Muscle of leg (tissue), 11 donors: ENCODE measurements around the gene FSTL4. TPM values are rescaled to one million over a fixed set of nuclear protein-coding genes. Genes with fewer than 3 reads are reported as not detected.
A peak's percentile ranks its signal among the peaks of the same experiment; 100 is the strongest.
"Not testable (repeated sequence)": the region's sequence is repeated elsewhere in the genome, so short reads cannot be mapped to it uniquely, and the experiment has no call there.

Experiments used
- DNase-seq: peaks from one replicate; pipeline ENCODE4 v3.0.0; 2013
- H3K27ac ChIP-seq: one replicate; pipeline ENCODE4 v1.5.1; 2013; ENCODE audit warnings: mild to moderate bottlenecking, low read length, control low read depth
- H3K27me3 ChIP-seq: one replicate; pipeline ENCODE4 v1.6.1; 2013; ENCODE audit warnings: low read length; ENCODE audit not compliant: control insufficient read depth, insufficient read depth
- H3K36me3 ChIP-seq: one replicate; pipeline ENCODE4 v1.6.1; 2013; ENCODE audit warnings: low read length; ENCODE audit not compliant: control insufficient read depth, insufficient read depth
- H3K4me1 ChIP-seq: one replicate; pipeline ENCODE4 v1.6.1; 2013; ENCODE audit warnings: low read length; ENCODE audit not compliant: control insufficient read depth, insufficient read depth
- H3K4me3 ChIP-seq: one replicate; pipeline ENCODE4 v1.5.1; 2013; ENCODE audit warnings: low read length, control low read depth
- H3K9me3 ChIP-seq: replicated peaks from 2 replicates; pipeline ENCODE4 v1.6.1; 2013; ENCODE audit warnings: low read depth, low read length; ENCODE audit not compliant: control insufficient read depth
- WGBS: methylation state at CpG from one replicate; pipeline ENCODE4 v1.1.5; 2013; ENCODE audit warnings: missing lambda C conversion rate; ENCODE audit not compliant: insufficient coverage; 5-methylcytosine and 5-hydroxymethylcytosine counted together
- polyA plus RNA-seq, 8 donors: library from polyadenylated mRNA; unstranded; fragments of 120-200 nt; gene quantifications; one replicate each; pipeline versions ENCODE4 v1.2.1 to v1.2.3, GENCODE V29; 2013; ENCODE audit warnings: inconsistent platforms in 1 of 8, low replicate concordance in 1 of 8; ENCODE audit not compliant: insufficient read length in 8 of 8, insufficient read depth in 1 of 8
- total RNA-seq: library from RNA; stranded (reverse); fragments of 120-200 nt; gene quantifications from one replicate; pipeline ENCODE4 v1.2.4, GENCODE V29; 2013

The FSTL4 gene
- total and polyA plus RNA-seq, 9 donors = 0.68 to 1.8 (median 1.3) TPM

DNA sequence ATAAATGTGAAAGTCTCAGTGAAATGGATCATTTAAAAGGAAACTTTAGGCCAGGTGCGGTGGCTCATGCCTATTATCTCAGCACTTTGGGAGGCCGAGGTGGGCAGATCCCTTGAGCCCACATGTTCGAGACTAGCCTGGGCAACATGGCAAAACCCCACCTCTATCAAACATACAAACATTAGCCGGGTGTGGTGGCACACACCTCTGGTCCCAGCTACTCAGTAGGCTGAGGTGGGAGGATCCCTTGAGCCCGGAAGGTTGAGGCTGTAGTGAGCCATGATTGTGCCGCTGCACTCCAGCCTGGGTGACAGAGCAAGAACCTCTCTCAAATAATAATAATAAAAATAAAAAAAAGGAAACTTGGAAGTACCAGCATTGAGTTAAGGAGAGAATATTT lies 384.4 kb downstream of the FSTL4 start:
- Histone ChIP-seq H3K9me3 (no peaks in the 10 kb centered on the region), H3K27ac (no peak overlapping the region), H3K36me3 (no peaks in the 10 kb centered on the region), H3K4me3 (no peak overlapping the region), H3K4me1 (no peaks in the 10 kb centered on the region), H3K27me3 (peaks cover 2% of the 10 kb centered on the region)
- WGBS = no CpG with 5 or more reads among the region's 6 CpGs
- DNase-seq = no peak

DNA sequence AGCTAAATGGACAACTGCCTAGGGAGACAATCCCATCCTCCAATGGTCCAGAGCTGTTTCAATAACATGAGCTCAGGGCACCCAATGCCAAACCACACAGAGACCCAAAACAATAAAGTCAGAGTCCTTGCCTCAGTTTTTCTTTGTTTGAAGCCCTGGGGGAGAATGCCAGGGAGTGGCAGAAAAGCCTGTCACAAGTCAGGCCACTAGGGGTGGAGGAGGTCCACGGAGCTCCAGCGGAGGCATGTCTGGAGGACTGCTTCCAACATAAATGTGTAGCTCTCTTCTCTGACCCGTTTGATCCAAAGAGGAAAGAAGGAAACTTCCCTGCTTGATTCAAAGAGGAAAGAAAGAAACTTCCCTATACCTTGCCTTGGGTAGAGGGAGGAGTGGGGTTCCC lies 385.3 kb downstream of the FSTL4 start:
- Histone ChIP-seq H3K27me3 (peaks cover 2% of the 10 kb centered on the region), H3K9me3 (no peaks in the 10 kb centered on the region), H3K36me3 (no peaks in the 10 kb centered on the region), H3K27ac (no peak overlapping the region), H3K4me3 (no peak overlapping the region), H3K4me1 (no peaks in the 10 kb centered on the region)
- DNase-seq = no peak
- no CpG with 5 or more reads among the region's 3 CpGs for WGBS

DNA sequence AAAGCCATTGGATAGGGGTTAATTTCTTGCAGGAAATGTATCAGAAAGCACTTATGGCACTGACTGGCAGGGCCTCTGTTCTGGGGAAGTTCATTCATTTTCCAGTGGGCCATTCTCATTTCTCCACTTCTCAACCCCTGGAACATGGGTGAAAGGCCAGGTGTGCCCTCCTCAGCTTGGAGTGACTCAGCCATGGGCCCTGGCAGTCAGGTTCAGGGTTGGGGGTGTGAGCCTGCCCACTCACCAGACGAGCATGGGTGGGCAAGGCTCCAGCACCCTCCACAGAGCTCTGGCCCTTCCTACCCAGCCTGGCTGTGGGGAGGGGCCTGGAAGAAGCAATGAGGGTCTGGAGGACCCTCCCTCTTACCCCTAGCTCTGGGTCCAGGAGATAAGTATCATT lies 386.2 kb downstream of the FSTL4 start:
- H3K27me3 ChIP-seq = peaks cover 2% of the 10 kb centered on the region
- no peaks in the 10 kb centered on the region for H3K36me3 ChIP-seq
- H3K27ac ChIP-seq = no peak overlapping the region
- H3K4me3 ChIP-seq = no peak overlapping the region
- no peaks in the 10 kb centered on the region for H3K9me3 ChIP-seq
- no CpG with 5 or more reads among the region's 1 CpG for WGBS
- no peaks in the 10 kb centered on the region for H3K4me1 ChIP-seq
- no peak for DNase-seq

DNA sequence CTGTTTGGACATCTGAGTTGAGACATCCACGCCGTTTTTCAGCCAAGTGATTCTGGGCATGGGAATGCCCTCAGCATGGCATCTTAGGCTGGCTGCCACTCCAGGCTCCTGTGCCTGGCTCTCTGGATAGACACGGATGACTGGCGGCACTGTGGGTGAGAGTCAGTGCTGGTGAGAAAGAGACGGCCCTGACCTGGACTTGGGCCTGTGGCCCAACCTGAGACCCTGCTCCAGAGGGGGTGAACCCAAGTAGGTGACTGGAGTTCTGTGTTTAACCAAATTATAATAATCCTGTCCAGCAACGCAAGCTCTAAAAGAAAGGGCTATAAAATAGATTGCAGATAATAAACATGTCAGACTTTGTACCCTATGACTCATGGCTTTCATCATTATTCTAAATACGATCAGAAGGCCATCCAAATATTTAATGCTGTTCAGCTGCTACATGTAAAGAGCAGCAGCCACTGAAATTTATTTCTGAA lies 386.6 kb downstream of the FSTL4 start:
- DNase-seq = no peak
- H3K4me1 ChIP-seq = no peaks in the 10 kb centered on the region
- no peaks in the 10 kb centered on the region for H3K9me3 ChIP-seq
- no peak overlapping the region for H3K27ac ChIP-seq
- H3K4me3 ChIP-seq = no peak overlapping the region
- 71% methylated on average over 5 of the region's 7 CpGs for WGBS
- no peaks in the 10 kb centered on the region for H3K36me3 ChIP-seq
- H3K27me3 ChIP-seq = peaks cover 2% of the 10 kb centered on the region

DNA sequence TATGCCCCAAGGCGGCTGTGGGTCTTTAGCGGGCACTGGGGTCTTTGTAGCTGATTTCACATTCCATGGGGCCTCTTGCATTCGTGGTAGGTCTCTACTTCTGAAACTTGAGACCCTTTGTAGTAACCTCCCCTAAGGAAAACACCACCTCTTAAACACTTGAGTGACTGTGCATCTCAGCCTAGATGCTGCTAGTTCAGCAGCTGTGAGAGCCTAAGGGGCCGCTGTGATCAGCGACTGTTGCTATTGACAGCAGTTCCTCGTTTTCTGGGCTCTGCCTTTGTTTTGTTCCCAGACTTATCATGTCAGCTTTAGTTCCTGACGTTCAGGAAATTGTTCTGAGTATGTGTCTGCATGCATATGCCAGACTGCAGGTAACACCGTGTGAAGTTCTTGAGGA lies 389.4 kb downstream of the FSTL4 start:
- Histone ChIP-seq H3K36me3 (no peaks in the 10 kb centered on the region), H3K4me1 (peaks cover 2% of the 10 kb centered on the region), H3K27me3 (peaks cover 2% of the 10 kb centered on the region), H3K27ac (no peak overlapping the region), H3K4me3 (no peak overlapping the region), H3K9me3 (no peaks in the 10 kb centered on the region)
- 34% methylated on average over 6 of the region's 8 CpGs for WGBS
- DNase-seq = peak; percentile 18

DNA sequence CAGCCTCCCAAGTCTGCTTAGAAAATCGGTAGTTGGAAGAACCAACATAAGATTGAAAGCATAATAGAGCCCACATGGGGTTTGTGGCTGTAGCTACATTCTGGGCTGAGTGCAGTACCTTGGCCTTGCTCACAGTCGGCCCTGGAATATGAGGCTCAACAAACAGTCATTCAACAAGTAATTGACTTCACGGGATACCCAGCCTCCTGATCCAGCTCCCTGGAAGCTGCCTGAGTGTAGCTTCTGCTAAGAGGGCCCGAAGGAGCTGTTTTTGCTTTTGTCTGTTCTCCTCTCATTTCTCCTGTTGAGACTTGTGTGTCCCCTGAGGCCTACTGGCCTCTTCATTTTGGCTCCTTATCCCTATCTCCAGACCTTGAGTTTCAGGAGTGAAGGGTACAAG lies 389.8 kb downstream of the FSTL4 start:
- no peaks in the 10 kb centered on the region for H3K36me3 ChIP-seq
- 79% methylated on average over 3 of the region's 4 CpGs for WGBS

DNA sequence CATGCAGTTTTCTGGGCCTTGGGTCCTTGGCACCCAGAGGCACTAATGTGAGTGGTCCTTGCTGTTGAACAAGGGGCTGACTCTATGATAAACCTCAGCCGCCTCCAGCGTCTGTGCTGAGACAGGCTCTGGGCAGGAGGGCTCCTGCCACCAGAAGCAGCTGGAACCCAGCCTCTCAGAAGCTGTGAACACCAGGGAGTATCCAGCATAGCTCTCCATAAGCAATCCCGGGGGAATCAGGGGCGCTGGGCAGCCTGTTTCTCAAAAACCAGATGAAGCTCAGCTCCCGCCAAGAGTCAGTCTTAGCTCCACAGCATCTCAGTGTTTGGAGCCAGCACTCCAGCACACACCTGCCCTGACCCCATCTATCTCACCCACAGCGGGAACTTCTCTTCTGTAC lies 390.3 kb downstream of the FSTL4 start:
- no peak overlapping the region for H3K27ac ChIP-seq
- no peak for DNase-seq
- peaks cover 2% of the 10 kb centered on the region for H3K27me3 ChIP-seq
- 76% methylated on average over 5 of the region's 6 CpGs for WGBS
- H3K4me3 ChIP-seq = no peak overlapping the region
- H3K9me3 ChIP-seq = no peaks in the 10 kb centered on the region
- H3K36me3 ChIP-seq = no peaks in the 10 kb centered on the region
- H3K4me1 ChIP-seq = peaks cover 2% of the 10 kb centered on the region

More for the DNA sequence above, 389.8 kb downstream of the FSTL4 start:
- no peak for DNase-seq
- Histone ChIP-seq H3K4me3 (no peak overlapping the region), H3K4me1 (peaks cover 2% of the 10 kb centered on the region), H3K9me3 (no peaks in the 10 kb centered on the region), H3K27ac (no peak overlapping the region), H3K27me3 (peaks cover 2% of the 10 kb centered on the region)

DNA sequence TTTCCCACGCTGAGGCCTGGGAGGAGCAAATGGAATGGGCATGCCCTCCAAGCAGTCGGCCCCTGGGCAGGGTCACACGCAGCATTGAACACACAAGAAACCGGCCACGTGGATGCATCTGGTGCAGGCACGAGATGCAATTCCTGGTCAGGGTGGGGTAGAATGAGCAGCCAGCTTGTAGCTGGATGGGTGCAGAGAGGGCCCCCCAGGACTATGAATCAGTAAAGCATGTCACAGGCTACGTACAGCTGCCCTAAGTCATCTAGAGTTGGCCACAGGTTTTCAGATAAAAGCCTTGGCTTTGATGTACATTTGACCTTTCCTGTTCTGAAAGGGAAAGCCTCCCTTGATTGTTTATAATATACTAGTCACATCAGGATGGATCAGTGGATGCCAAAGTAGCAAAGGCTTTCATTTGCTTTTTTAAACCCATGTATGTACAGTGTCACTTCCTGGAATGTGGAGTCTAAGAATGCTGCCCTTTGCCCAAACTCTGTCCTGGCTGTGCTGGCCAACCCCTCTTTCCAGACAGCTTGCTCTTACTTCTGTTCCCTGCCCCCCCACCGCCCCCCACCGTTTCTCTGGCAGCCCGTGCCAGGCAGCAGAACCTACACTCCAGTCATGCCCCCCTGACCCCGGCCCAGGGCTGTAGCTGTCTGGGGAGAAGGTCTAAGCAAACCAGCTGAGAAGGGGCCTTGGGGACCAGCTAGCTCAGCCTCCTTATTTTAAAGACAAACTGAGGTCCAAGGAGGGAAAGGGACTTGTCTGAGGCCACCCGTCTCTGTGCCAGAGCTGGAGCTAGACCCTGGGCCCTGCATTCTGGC lies 391.3 kb downstream of the FSTL4 start:
- H3K36me3 ChIP-seq = no peaks in the 10 kb centered on the region
- DNase-seq = no peak
- 76% methylated on average over 7 of the region's 12 CpGs for WGBS
- peaks cover 2% of the 10 kb centered on the region for H3K27me3 ChIP-seq
- peaks cover 2% of the 10 kb centered on the region for H3K4me1 ChIP-seq
- H3K27ac ChIP-seq = no peak overlapping the region
- no peak overlapping the region for H3K4me3 ChIP-seq
- H3K9me3 ChIP-seq = no peaks in the 10 kb centered on the region

DNA sequence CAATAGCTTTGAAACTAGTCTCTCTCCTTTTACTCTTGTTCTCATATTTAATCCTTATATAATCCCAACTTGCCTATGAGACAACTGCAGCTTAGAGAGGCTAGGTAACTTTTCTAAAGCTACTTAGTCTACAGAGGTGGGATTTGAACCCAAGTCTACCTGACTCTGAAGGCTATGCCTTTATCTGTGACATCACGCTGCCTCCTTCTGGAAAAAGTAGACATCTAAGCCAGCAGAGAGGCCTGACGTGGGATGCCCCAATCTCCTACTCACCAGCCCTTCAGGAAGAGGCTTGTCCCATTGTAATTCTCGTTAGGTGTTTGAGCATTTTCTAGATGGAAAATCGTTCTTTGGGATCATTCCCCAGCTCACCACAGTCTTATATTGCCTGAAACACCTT lies 393.0 kb downstream of the FSTL4 start:
- no peaks in the 10 kb centered on the region for H3K36me3 ChIP-seq
- no peaks in the 10 kb centered on the region for H3K9me3 ChIP-seq
- no peak for DNase-seq
- H3K4me1 ChIP-seq = peaks cover 2% of the 10 kb centered on the region
- 100% methylated on average over 1 of the region's 4 CpGs for WGBS
- no peak overlapping the region for H3K4me3 ChIP-seq
- no peak overlapping the region for H3K27ac ChIP-seq
- no peaks in the 10 kb centered on the region for H3K27me3 ChIP-seq

DNA sequence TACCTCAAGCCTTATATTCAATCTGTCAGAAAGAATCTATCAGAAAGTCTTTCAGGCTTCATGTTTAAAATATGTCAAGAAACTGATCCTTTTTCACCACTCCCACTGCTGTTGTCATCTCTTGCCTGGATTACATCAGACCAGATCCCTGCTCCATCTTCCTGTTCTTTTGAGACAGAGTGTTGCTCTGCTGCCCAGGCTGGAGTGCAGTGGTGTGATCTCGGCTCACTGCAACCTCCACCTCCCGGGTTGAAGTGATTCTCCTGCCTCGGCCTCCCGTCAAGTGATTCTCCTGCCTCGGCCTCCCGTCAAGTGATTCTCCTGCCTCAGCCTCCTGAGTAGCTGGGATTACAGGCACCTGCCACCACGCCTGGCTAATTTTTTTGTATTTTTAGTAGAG lies 396.2 kb downstream of the FSTL4 start:
- H3K27me3 ChIP-seq, DNase-seq, H3K9me3 ChIP-seq, H3K27ac ChIP-seq, H3K4me3 ChIP-seq, H3K36me3 ChIP-seq, H3K4me1 ChIP-seq: not testable (repeated sequence)
- 93% methylated on average over 2 of the region's 7 CpGs for WGBS
